NCI-H460 (cell line): ENCODE measurements around the gene TNPO1. TPM values are rescaled to one million over a fixed set of nuclear protein-coding genes. Genes with fewer than 3 reads are reported as not detected.

ENCODE experiments used
- DNase-seq: peaks from one replicate; pipeline ENCODE4 v3.0.0-alpha.2; 2016; ENCODE audit warnings: low read depth; ENCODE audit errors: extremely low read depth
- total RNA-seq: library from RNA; depleted of rRNA; stranded (reverse); fragments of >200 nt; shearing (Covaris generic); gene quantifications from 2 replicates; pipeline ENCODE4 v1.2.3, GENCODE V29; 2014

Gene TNPO1
- total RNA-seq, 1 experiment from 2014 or later, result 498 TPM

GRCh38 chr5:72849546-72849945, 33.1 kb downstream of the TNPO1 start:
- DNase-seq, result no peak

GRCh38 chr5:72850113-72850512, 33.7 kb downstream of the TNPO1 start:
- no peak for DNase-seq

GRCh38 chr5:72852356-72852755, 35.9 kb downstream of the TNPO1 start:
- DNase-seq, result no peak

- DNase-seq, result no peak
Observed at GRCh38 chr5:72854419-72854818, 38.0 kb downstream of the TNPO1 start.

- DNase-seq, result no peak
Observed at GRCh38 chr5:72855821-72856220, 39.4 kb downstream of the TNPO1 start.

- DNase-seq, result no peak
Observed at GRCh38 chr5:72857396-72857795, 40.9 kb downstream of the TNPO1 start.

- no peak for DNase-seq
Observed at GRCh38 chr5:72859127-72859526, 42.7 kb downstream of the TNPO1 start.

GRCh38 chr5:72860499-72860898, 44.0 kb downstream of the TNPO1 start:
- no peak for DNase-seq

- DNase-seq, result no peak
Observed at GRCh38 chr5:72871366-72872024, 55.0 kb downstream of the TNPO1 start.

GRCh38 chr5:72878854-72879253, 62.4 kb downstream of the TNPO1 start:
- DNase-seq, result no peak

- no peak for DNase-seq
Observed at GRCh38 chr5:72882989-72883388, 66.5 kb downstream of the TNPO1 start.

GRCh38 chr5:72883850-72884249, 67.4 kb downstream of the TNPO1 start:
- DNase-seq, result no peak

- DNase-seq, result no peak
Observed at GRCh38 chr5:72884892-72885291, 68.4 kb downstream of the TNPO1 start.

GRCh38 chr5:72885824-72886223, 69.4 kb downstream of the TNPO1 start:
- DNase-seq, result no peak

- DNase-seq, result no peak
Observed at GRCh38 chr5:72888595-72888994, 72.1 kb downstream of the TNPO1 start.

- no peak for DNase-seq
Observed at GRCh38 chr5:72889324-72889723, 72.9 kb downstream of the TNPO1 start.

- no peak for DNase-seq
Observed at GRCh38 chr5:72892846-72893245, 76.4 kb downstream of the TNPO1 start.

GRCh38 chr5:72895758-72896157, 79.3 kb downstream of the TNPO1 start:
- no peak for DNase-seq

- no peak for DNase-seq
Observed at GRCh38 chr5:72906806-72907205, 90.3 kb downstream of the TNPO1 start.

- DNase-seq, result no peak
Observed at GRCh38 chr5:72908664-72909063, 92.2 kb downstream of the TNPO1 start.

- DNase-seq, result no peak
Observed at GRCh38 chr5:72917371-72917776, 100.9 kb downstream of the TNPO1 start.

GRCh38 chr5:72920690-72921502, 104.4 kb downstream of the TNPO1 start:
- DNase-seq, result peak; percentile 46
